IMR-90 (cell line): ENCODE data around the gene FGF5. TPM values are rescaled to one million over a fixed set of nuclear protein-coding genes. Genes with fewer than 3 reads are reported as not detected.

Experiments used
- ATAC-seq: fragments of 200-7000 bp; cut with Tn5 transposase; 2 replicates; pipeline ENCODE4 v1.9.1; 2020; ENCODE audit warnings: low read depth, mild to moderate bottlenecking, moderate library complexity
- BruUV-seq: library from RNA; stranded (reverse); fragments of 400-500 nt; replicated peaks from 2 replicates; lab custom pipeline; 2021; lab: Mats Ljungman, UMichigan
- CTCF ChIA-PET: fragments of 300-600 bp; formaldehyde crosslinking; extraction: SDS; loops from one replicate; lab custom pipeline; 2021; ENCODE audit warnings: antibody characterized with exemption; lab: Yijun Ruan, JAX
- POLR2A ChIA-PET: fragments of 300-600 bp; sonication (Branson Sonifier 250); formaldehyde crosslinking; loops from one replicate; lab custom pipeline; 2022; ENCODE audit warnings: antibody characterized with exemption; ENCODE audit not compliant: unreplicated experiment; lab: Charles Lee
- DNase-seq: peaks from one replicate; pipeline ENCODE4 v3.0.0; 2013
- H2AFZ ChIP-seq: replicated peaks from 2 replicates; pipeline ENCODE3; 2013; ENCODE audit warnings: low read length, mild to moderate bottlenecking; ENCODE audit not compliant: poor library complexity
- H2AK5ac ChIP-seq: 2 replicates; pipeline ENCODE4 v1.6.1; 2013; ENCODE audit warnings: low read depth, low read length, inconsistent platforms
- H2AK9ac ChIP-seq: replicated peaks from 2 replicates; pipeline ENCODE3; 2013; ENCODE audit warnings: mild to moderate bottlenecking, low read depth, low read length, moderate library complexity; ENCODE audit not compliant: poor library complexity
- H2BK120ac ChIP-seq: 2 replicates; pipeline ENCODE4 v1.6.1; 2013; ENCODE audit warnings: low read depth, low read length, inconsistent platforms
- H2BK15ac ChIP-seq: 3 replicates; pipeline ENCODE4 v1.6.1; 2013; ENCODE audit warnings: low read depth, low read length, inconsistent platforms
- H2BK20ac ChIP-seq: 2 replicates; pipeline ENCODE4 v1.6.1; 2013; ENCODE audit warnings: low read depth, mild to moderate bottlenecking, inconsistent platforms, low read length, moderate library complexity
- H2BK5ac ChIP-seq: 2 replicates; pipeline ENCODE4 v1.6.1; 2013; ENCODE audit warnings: mild to moderate bottlenecking, low read depth, low read length, inconsistent platforms; ENCODE audit not compliant: poor library complexity, severe bottlenecking
- H3K14ac ChIP-seq: replicated peaks from 2 replicates; pipeline ENCODE4 v1.6.1; 2013; ENCODE audit warnings: low read depth, low read length, inconsistent platforms
- H3K18ac ChIP-seq: 2 replicates; pipeline ENCODE4 v1.6.1; 2013; ENCODE audit warnings: low read depth, low read length, control low read depth
- H3K23ac ChIP-seq: 2 replicates; pipeline ENCODE4 v1.6.1; 2013; ENCODE audit warnings: low read depth, low read length, inconsistent platforms
- H3K27ac ChIP-seq: 2 replicates; pipeline ENCODE4 v1.5.1; 2013; ENCODE audit warnings: mild to moderate bottlenecking, control low read depth, low read length; ENCODE audit not compliant: insufficient read depth
- H3K27me3 ChIP-seq: 2 replicates; pipeline ENCODE4 v1.6.1; 2013; ENCODE audit warnings: low read length; ENCODE audit not compliant: control insufficient read depth, insufficient read depth
- H3K36me3 ChIP-seq: 2 replicates; pipeline ENCODE4 v1.6.1; 2013; ENCODE audit warnings: low read length, mixed read lengths; ENCODE audit not compliant: control insufficient read depth, insufficient read depth
- H3K4ac ChIP-seq: 2 replicates; pipeline ENCODE4 v1.6.1; 2013; ENCODE audit warnings: low read depth, low read length, inconsistent platforms
- H3K4me1 ChIP-seq: 2 replicates; pipeline ENCODE4 v1.6.1; 2013; ENCODE audit warnings: low read length, mixed read lengths; ENCODE audit not compliant: control insufficient read depth, insufficient read depth
- H3K4me2 ChIP-seq: 2 replicates; pipeline ENCODE4 v1.6.1; 2013; ENCODE audit warnings: low read depth, mild to moderate bottlenecking, control low read depth, low read length, moderate library complexity
- H3K4me3 ChIP-seq: 2 replicates; pipeline ENCODE4 v1.5.1; 2013; ENCODE audit warnings: low read depth, mild to moderate bottlenecking, control low read depth, low read length, moderate library complexity; ENCODE audit not compliant: insufficient read depth
- H3K56ac ChIP-seq: 2 replicates; pipeline ENCODE4 v1.6.1; 2013; ENCODE audit warnings: low read length, inconsistent platforms; ENCODE audit not compliant: insufficient read depth; ENCODE audit errors: extremely low read depth
- H3K79me1 ChIP-seq, 2 experiments: 2 replicates each; pipeline ENCODE4 v1.6.1; 2013; ENCODE audit warnings: low read length in 2 of 2, inconsistent platforms in 1 of 2, low read depth in 1 of 2
- H3K9ac ChIP-seq: 2 replicates; pipeline ENCODE4 v1.6.1; 2013; ENCODE audit warnings: low read depth, low read length, control low read depth
- H3K9me1 ChIP-seq: 2 replicates; pipeline ENCODE4 v1.6.1; 2013; ENCODE audit warnings: low read length, inconsistent platforms; ENCODE audit not compliant: insufficient read depth
- H3K9me3 ChIP-seq: 2 replicates; pipeline ENCODE4 v1.6.1; 2013; ENCODE audit warnings: low read length; ENCODE audit not compliant: control insufficient read depth, insufficient read depth
- H4K20me1 ChIP-seq: 2 replicates; pipeline ENCODE4 v1.6.1; 2013; ENCODE audit warnings: low read length, inconsistent platforms; ENCODE audit not compliant: insufficient read depth
- H4K5ac ChIP-seq: 2 replicates; pipeline ENCODE4 v1.6.1; 2013; ENCODE audit warnings: mild to moderate bottlenecking, low read depth, low read length, control low read depth
- H4K8ac ChIP-seq, 2 experiments: 2 replicates each; pipeline ENCODE4 v1.6.1; 2013; ENCODE audit warnings: low read depth in 2 of 2, low read length in 2 of 2, control low read depth in 1 of 2, inconsistent platforms in 1 of 2
- H4K91ac ChIP-seq: 2 replicates; pipeline ENCODE4 v1.6.1; 2013; ENCODE audit warnings: low read depth, low read length, inconsistent platforms; ENCODE audit not compliant: insufficient read depth
- CTCF ChIP-seq: conservative IDR thresholded peaks from 2 replicates; pipeline ENCODE4 v1.5.1; 2012; ENCODE audit warnings: mild to moderate bottlenecking, low read depth, low read length, improper control_type of control experiment
- MAFK ChIP-seq: IDR thresholded peaks from 2 replicates; pipeline ENCODE4 v1.6.1; 2012; ENCODE audit warnings: low read depth, low read length, improper control_type of control experiment
- MAZ ChIP-seq: IDR thresholded peaks from 2 replicates; pipeline ENCODE4 v1.6.1; 2012; ENCODE audit warnings: low read depth, mild to moderate bottlenecking, low read length, improper control_type of control experiment, moderate library complexity, borderline replicate concordance
- MXI1 ChIP-seq: IDR thresholded peaks from 2 replicates; pipeline ENCODE4 v1.6.1; 2012; ENCODE audit warnings: low read depth, mild to moderate bottlenecking, low read length, moderate library complexity, borderline replicate concordance
- RCOR1 ChIP-seq: IDR thresholded peaks from 2 replicates; pipeline ENCODE4 v1.6.1; 2012; ENCODE audit warnings: mild to moderate bottlenecking, low read length, improper control_type of control experiment; ENCODE audit not compliant: insufficient replicate concordance
- RFX5 ChIP-seq: IDR thresholded peaks from 2 replicates; pipeline ENCODE4 v1.8.0; 2012; ENCODE audit warnings: low read depth, mild to moderate bottlenecking, low read length, moderate library complexity
- WGBS, 2 experiments: methylation state at CpG; one replicate each; pipeline versions ENCODE4 v1.1.5 to v1.1.7; 2013; ENCODE audit warnings: missing lambda C conversion rate in 2 of 2; ENCODE audit not compliant: insufficient read length in 1 of 2; ENCODE audit errors: extremely low coverage in 2 of 2; 5-methylcytosine and 5-hydroxymethylcytosine counted together
- dilution Hi-C: fragments of 300-500 bp; cut with HindIII; formaldehyde crosslinking; loops from one replicate; pipeline ENCODE4 v1.14.3; 2018; ENCODE audit warnings: low sequenced_read_pairs; ENCODE audit not compliant: unreplicated experiment
- in situ Hi-C: fragments of 300-500 bp; cut with MboI; formaldehyde crosslinking; loops from 3 replicates; pipeline ENCODE4 v1.14.3; 2019; ENCODE audit warnings: low sequenced_read_pairs, inconsistent platforms, mixed read lengths
- intact Hi-C: fragments of 100-400 bp; cut with micrococcal nuclease; formaldehyde crosslinking; loops from 2 replicates; pipeline ENCODE4 v1.10.0; 2022
- polyA plus RNA-seq, 3 experiments: library from polyadenylated mRNA; depleted of rRNA; stranded (reverse); fragments of >200 nt; gene quantifications; 2 replicates each; pipeline ENCODE4 v1.2.3, GENCODE V29; 2012; ENCODE audit warnings: low replicate concordance in 1 of 3
- total RNA-seq: library from RNA; depleted of rRNA; stranded (reverse); fragments of >200 nt; gene quantifications from 2 replicates; pipeline ENCODE4 v1.2.3, GENCODE V29; 2012

FGF5 gene
- total and polyA plus RNA-seq, 2 of the 4 experiments (the other 2 are of a cell fraction) = 18.6 to 42.1 TPM

GRCh38 chr4:80254114-80254513 lies 12.3 kb upstream of the FGF5 start:
- Histone ChIP-seq H3K23ac (no peak overlapping the region), H3K9me1 (peaks cover 5% of the 10 kb centered on the region; the same call in 1 of the 2 replicates), H3K56ac (no peak overlapping the region), H4K91ac (peak overlapping the region; percentile 13; the same call in 1 of the 2 replicates), H3K4me2 (no peak overlapping the region), H4K5ac (no peak overlapping the region), H2BK5ac (no peak overlapping the region), H3K9ac (no peak overlapping the region), H2BK120ac (peak overlapping the region; percentile 9; the same call in 1 of the 2 replicates), H2AFZ (no peak overlapping the region), H3K79me1 (peaks cover 0 to 8% of the 10 kb centered on the region in 2 experiments; a peak in 1 of 4 replicates), H2BK15ac (no peak overlapping the region; the same call in 2 of the 3 replicates), H3K18ac (no peak overlapping the region; the same call in 1 of the 2 replicates), H3K4ac (peak overlapping the region; percentile 38), H2AK5ac (no peak overlapping the region), H3K27ac (no peak overlapping the region), H4K20me1 (no peaks in the 10 kb centered on the region), H2BK20ac (peak overlapping the region; percentile 57; the same call in 1 of the 2 replicates), H3K9me3 (no peaks in the 10 kb centered on the region), H3K27me3 (no peaks in the 10 kb centered on the region), H3K4me1 (peaks cover 11% of the 10 kb centered on the region), H3K14ac (0 out of 2 replicates have a peak overlapping the region, but pooled peaks have one; percentile 48), H4K8ac (no peak overlapping the region), H3K36me3 (no peaks in the 10 kb centered on the region), H3K4me3 (no peak overlapping the region), H2AK9ac (no peak overlapping the region)
- in situ Hi-C loops = no loop called here
- TF ChIP-seq RCOR1 (no peak), MXI1 (no peak), RFX5 (no peak), MAFK (no peak), CTCF (no peak), MAZ (no peak)
- 100% methylated on average over 2 of the region's 2 CpGs; no CpG with 5 or more reads in 1 of the 2 experiments for WGBS, 2 experiments
- intact Hi-C loops = no loop called here
- ChIA-PET POLR2A (no interaction called here), CTCF (no interaction called here)
- dilution Hi-C loops = no loop called here
- BruUV-seq = no TSS peak
- ATAC-seq (no peak), DNase-seq (no peak)
